Forelimb muscle (tissue), 1 donor: ENCODE measurements around the gene PHF12. TPM values are rescaled to one million over a fixed set of nuclear protein-coding genes. Genes with fewer than 3 reads are reported as not detected.
"Not testable (repeated sequence)": the region's sequence is repeated elsewhere in the genome, so short reads cannot be mapped to it uniquely, and the experiment has no call there.

Source experiments
- DNase-seq: peaks from one replicate; pipeline ENCODE4 v3.0.0-alpha.2; 2013; ENCODE audit warnings: low read depth
- polyA plus RNA-seq: library from polyadenylated mRNA; unstranded; fragments of 120-200 nt; gene quantifications from one replicate; pipeline ENCODE4 v1.2.1, GENCODE V29; 2013; ENCODE audit not compliant: insufficient read length

The PHF12 gene
- polyA plus RNA-seq, 1 donor = 27.9 TPM

DNA sequence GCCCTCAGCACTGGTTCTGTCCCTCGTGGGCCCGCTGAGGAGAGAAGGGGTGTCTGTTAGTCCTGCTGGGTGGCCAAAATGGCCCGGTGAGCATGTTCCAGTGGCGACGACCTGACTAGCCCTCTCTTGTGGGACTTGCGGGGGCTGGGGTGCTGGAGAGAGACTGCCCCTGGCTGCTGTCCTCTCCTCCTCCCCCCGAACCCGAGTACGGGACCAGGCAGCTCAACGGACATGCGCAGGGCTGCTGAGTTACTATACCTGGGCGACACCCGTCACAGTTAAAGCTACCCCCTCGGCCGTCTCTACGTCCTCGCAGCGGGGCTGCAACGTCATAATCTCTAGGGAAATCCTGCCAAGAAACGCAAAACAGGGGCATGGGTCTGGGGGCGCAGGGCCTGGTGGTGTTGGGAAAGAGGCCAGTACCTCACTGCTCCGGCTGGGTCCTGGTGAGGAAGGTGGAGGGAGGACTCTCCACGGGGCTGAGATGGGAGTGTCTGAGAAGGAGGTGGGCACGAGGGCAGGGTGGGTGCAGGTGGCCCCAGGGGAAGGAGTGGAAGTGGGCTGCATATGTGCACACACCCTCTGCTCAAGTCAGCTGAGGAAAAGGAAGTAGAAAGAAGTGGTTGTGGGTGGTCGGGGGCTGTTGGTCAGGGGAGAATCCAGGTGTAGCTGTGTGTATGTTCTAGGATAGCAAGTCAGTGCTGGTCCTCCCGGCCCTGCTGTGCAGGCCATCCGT, 67.2 kb downstream of the PHF12 start:
- no peak for DNase-seq

DNA sequence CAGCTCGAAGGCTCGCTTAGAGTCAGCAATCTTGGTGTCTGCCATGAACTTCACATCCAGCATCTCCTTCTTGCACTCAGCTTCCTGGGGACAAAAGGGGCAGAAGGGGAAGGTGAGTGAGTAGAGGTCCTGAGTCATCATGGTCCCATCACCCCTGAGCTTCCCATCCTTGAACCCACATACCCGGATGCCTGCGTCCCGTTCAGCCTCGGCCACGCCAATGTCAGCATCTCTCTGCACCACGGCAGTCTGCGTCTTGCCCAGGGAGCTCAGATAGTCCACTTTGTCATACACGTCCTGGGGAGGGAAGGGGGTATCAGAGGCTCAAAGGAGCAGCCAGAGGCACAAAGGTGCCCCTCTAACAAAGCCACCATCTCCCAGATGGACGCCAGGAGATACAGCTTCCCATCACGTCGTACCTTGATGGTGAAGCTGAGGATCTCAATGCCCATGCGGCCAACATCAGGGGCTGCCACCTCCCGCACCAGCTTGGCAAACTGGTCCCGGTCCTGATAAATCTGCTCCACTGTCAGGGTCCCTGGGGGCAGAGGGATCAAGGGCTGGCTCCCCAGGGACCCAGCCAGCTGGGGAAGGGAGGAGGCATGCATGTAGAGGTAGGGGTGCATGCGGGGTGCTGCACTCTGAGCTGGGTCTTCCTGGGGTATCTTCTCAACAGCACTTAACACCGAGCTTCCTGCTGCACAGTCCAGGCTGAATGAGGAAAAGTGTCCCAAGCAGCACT, 69.0 kb downstream of the PHF12 start:
- DNase-seq = no peak

DNA sequence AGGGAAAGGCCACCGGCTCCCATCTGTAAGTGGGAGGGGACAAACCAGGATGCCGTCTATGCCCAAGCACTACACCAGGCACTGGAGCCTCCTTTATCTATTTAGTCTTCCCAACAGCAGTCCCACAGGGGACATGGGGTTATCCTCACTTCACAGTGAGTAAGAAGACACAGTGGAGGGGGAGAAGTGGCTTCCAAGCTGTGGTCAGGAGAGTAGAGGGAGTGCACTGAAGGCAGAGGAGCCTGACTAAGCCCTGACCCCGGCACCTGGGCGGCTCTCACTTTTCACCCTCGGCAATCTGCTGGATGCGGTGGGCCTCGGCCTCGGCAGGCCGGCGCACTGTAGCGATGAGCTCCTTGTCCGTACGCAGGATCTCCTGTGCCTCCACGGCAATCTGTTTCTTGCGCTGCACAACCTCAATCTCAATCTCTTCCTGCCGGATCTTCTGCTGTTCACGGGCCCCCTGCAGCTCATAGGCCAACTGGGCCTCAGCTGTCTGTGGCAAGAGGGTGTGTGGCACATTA, 69.7 kb downstream of the PHF12 start:
- no peak for DNase-seq

DNA sequence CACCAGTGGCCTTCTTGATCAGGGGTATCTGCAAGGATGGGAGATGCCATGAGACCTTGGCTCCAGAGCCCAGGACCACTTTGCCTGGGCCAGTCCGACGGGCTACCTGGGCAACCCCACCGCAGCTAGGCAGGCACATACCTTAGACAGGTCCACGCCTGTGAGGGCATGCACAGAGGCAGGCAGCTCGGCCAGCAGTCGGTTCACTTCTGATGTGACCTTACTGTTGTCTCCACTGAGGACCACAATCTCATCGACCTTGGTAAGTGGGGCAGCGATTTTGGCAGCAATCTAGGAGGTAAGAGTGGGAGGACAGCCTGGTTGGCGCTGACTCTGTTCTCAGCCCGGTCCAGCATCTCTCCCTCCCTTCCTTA, 70.8 kb downstream of the PHF12 start:
- no peak for DNase-seq

DNA sequence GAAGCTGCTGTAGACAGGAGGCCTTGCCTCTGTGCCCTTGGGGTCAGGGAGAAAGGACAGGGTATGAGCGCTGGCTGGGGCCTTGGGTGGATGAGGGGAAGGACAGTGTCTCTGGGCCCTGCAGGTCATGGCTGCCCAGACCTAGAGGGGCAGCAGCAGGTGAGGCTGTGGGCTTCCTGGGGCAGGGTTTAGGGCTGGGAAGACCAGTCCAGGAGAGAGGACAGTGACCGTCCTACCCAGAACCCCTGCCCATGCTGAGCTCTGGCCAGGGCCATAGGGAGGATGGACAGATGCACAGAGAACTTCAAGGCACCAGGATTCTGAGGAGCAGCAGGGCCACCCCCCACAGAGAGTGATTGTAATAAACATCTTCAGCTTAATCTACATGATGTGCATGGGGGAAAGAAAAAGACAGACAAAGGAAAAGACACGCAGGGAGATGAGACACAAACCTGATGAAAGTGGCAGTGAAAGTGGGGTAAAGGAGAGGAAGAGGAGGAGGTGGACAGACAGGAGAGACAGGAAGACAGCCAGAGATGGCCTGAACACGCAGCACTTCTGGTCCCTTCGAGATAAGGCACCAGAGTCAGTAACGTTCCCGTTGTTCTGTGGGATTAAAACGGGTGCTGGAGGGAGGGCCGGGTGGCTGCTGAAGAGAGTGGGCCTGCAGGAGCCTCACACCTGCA, 71.3 kb downstream of the PHF12 start:
- DNase-seq = no peak

DNA sequence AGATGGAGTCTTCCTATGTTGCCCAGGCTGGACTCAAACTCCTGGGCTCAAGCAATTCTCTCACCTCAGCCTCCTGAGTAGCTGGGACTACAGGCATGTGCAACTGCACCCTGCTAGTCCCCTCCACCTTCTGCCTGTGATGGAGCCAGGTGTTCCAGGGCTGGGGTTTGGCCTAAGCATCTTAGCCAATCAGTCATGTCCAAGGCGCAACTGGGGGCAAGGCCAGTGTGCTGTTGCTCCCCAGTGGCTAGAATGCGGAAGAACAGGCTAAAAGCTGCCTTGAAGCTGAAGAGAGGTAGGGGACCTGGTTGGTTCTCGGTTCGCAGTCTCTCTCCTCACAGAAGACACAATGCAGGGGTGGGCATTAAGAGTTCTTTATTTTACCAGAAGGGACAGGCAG, 72.3 kb downstream of the PHF12 start:
- DNase-seq = no peak

DNA sequence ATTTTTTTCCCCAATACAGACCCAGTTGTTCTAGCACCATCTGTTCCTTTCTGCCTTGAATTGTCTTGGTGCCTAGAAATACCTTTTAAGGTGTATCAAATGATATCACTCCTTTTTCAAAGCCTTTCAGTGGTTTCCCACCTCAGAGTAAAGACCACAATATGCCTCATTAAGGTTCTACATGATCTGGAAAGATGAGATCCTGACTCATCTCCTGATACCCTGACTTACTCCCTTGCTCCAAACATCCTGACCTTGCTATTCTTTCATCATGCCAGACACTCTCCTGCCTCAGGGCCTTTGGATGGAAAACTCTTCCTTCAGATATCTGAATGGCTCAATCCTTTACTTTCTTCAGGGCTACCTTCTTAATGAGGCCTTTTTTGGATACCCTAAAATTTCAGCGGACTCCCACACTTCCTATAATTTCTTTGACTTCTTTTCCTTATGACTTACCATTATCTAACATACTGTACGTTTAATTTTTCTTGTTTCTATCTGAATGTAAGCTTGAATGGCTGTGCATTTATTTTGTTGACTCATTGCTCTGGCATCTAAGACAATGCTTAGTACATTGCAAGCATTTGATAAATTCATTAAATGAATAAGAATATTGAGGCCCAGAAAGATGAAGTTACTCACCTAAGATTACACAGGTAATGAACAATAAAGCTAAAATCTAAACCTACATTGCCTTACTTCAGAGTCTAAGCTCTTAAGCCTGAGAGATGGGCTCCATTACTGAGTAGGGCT, 73.0 kb downstream of the PHF12 start:
- DNase-seq = no peak

DNA sequence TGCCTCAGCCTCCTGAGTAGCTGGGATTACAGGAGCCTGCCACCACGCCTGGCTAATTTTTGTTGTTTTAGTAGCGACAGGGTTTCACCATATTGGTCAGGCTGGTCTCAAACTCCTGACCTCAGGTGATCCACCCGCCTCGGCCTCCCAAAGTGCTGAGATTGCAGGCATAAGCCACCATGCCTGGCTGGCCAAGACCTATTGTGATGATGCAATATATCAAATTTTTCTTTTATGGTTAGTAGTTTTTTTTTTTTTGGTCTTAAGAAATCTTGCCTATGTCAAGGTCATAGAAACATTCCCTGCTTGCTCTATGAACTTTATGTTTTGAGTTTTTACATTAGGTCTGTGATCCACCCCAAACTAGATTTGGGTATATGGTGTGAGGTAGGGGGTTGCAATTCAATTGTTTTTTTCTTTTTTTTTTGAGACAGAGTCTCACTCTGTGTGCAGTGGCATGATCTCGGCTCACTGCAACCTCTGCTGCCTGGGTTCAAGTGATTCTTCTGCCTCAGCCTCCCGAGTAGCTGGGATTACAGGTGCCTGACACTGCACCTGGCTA, 74.1 kb downstream of the PHF12 start:
- not testable (repeated sequence) for DNase-seq

DNA sequence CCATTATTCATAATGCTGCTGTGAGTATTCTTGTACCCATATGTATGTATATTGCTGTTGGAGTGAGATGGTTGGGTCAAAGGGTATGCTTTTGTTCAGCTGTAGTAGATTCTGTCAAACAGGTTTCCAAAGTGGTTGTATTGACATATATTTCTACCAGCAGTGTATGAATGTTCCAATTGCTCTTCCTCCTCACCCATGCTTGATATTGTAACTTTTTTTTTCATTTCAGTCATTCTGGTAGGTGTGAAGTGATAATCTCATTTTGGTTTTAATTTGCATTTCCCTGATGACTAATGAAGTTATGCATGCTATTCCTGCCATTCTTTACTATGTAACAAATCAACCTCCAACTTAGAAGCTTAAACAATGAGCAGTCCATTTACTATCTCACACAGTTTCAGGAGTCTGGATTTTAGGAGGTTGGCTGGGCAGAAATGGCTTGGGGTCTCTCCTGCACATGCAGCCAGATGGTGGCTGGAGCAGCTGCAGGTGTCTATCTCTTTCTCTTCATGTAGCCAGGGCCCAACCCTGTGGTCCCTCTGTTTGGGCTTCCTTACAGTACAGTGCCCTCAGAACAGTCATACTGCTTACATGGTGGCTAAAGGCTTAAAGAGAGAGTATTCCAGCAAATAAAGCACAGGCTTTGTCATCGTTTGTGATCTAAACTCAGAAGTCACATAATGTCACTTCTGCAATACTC, 75.3 kb downstream of the PHF12 start:
- no peak for DNase-seq

DNA sequence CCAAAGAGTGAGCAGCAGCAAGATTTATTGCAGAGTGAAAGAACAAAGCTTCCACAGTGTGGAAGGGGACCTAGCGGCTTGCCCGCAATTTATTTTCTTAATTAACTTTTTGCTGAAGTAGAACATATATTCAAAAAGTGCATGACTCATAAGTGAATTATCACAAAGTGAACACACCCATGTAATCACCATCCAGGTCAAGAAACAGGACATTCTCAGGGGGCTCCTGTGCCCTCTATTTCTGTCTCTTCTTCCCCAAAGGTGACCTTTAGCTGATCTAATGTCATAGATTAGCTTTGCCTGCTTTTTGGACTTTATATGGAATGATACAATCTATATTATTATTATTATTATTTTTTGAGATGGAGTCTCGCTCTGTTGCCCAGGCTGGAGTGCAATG, 76.6 kb downstream of the PHF12 start:
- DNase-seq = no peak

DNA sequence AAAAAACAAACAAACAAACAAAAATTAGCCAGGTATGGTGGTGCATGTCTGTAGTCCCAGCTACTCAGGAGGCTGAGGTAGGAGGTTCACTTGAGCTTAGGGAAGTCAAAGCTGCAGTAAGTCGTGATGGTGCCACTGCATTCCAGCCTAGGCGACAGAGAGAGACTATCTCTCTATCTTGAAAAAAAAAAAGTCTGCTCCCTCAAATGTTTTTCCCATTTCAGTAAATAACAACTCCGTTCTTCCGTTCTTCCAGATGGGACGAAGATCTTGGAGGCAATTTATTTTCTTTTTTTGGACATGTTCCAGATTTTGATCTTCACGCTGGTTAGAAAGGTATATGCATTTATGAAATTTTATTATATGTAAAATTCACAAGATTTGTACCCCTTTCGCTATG, 77.5 kb downstream of the PHF12 start:
- no peak for DNase-seq

DNA sequence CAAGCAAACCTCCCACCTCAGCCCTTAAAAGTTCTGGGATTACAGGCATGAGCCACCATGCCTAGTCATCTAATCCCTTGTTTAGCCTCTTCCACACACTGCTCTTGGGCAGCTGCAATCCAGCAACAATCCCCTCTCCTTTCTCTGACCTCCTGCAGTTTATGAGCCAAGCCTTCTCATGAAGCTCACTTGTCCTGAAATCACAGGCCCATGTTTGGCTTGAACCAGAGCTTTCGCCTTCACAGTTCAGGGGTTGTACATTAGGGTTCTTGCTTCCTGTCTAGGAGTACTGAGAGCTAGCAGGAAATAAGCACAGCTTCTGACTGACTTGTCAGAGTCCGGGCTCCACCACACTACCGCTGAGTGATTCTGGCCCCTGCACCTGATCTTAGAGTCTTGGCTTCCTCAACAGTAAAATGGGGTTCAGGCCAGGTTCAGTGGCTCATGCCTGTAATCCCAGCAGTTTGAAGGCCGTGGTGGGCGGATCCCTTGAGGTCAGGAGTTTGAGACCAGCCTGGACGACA, 80.2 kb downstream of the PHF12 start:
- no peak for DNase-seq

DNA sequence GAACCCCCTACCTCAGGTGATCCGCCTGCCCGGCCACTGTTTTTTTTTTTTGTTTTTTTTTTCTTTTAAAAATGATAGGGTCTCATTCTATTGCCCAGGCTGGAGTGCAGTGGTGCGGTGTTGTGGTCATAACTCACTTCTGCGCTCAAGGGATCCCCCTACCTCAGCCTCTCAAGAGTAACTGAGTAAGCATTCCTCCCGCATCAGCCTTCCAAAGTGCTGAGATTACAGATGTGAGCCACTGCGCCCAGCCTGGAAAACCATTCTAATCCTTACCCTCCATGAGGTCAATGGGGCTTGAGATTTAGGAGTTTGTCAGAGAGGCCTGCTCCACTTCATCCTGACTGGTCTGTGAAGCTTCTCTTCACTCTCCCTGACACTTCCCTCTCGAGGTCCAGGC, 84.0 kb downstream of the PHF12 start:
- no peak for DNase-seq

DNA sequence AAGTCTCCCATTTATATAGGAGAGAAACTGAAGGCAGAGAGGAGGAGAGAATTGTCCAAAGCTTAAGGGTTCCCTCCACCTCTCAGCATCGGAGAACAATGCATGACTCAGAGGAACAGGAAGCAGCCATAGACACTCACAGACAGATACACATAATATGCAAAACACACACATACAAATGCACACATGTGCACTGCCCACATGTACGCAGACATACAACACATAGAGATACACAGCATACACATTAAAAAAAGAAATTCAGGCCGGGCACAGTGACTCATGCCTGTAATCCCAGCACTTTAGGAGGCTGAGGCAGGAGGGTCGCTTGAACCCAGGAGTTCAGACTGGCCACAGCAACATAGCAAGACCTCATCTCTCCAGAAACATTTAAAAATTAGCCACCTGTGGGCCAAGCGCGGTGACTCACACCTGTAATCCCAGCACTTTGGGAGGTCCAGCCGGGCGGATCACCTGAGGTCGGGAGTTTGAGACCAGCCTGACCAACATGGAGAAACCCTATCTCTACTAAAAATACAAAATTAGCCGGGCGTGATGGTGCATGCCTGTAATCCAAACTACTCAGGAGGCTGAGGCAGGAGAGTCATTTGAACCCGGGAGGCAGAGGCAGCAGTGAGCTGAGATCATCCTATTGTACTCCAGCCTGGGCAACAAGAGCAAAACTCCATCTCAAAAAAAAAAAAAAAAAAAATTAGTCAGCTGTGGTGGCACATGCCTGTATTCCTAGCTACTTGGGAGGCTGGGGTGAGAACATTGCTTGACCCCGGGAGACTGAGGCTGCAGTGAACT, 85.2 kb downstream of the PHF12 start:
- no peak for DNase-seq

DNA sequence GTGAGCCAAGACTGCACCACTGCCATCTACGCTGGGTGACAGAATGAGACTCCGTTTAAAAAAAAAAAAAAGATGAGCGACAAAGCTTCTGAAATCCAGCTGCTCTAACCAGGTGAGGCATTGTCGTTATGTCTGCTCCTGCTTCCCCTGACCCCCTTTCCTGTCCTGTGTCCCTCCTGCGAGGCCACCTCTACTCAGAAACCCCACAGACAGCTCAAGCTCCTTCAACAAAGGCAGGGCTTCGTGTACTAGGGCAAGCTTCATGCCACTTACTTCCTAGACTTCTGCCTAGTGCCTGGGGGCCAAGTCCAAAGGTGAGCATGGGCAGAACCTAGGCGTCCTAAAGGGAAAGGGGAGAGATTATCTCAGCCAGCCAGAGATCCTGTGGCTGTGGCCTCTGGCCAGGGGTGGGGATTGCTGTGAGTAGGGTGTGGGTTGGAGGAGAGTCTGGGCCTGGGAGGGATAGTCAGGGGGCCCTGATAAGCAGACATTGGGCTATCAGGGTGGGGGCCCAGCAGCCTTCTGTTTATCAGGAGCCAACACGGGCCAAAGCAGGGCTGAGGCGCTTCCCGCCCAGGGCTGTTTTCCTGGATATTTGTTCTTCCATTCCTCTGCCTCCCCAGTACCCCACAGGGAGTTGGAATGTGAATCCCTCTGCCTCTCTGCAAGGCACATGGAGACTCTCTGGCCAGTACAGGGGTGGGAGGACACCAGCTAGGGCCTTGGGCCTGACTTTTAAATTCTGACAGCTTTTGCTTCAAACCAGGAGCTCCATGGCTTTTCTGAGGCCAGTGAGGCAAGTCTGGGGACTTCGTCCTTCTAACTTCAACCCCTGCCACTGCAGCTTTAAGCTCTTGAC, 86.1 kb downstream of the PHF12 start:
- no peak for DNase-seq

DNA sequence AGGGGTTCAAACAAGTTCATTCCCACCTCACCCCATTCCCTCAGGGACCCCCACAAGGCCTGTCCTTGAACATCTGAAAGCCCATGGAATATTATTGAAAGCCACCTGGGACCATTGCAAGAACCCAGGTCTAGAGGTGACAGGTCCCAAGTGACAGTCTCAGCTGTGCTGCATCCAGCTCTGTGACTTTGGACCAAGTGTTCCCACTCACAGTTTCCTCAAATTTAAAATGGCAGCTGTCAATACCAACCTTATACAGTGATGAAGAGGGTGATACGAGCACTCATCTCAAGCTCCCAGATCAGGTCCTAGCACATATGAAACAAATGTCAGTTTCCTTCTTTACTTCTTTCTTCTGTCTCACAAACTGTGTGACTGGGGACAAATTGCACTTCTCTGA, 87.4 kb downstream of the PHF12 start:
- DNase-seq = no peak

DNA sequence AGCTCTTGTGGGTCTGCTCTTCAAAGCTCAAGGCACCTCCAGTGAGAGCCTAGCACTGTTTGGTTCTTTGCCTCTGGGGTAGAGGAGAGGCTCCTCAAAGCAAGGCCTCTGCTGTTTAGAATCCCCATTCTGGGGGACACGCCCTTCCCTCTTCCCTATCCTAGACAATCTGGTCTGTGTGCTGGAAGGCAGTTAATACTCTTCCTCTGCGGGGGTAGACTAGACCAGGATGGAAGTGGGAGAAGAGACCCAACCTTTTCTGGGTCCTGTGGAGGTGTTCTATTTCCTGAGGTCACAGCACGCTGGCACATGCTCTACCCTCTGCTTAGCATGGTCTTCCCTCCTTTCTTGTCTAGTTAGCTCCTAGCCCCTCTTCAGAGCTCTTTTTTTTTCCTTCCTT, 88.8 kb downstream of the PHF12 start:
- DNase-seq = no peak

DNA sequence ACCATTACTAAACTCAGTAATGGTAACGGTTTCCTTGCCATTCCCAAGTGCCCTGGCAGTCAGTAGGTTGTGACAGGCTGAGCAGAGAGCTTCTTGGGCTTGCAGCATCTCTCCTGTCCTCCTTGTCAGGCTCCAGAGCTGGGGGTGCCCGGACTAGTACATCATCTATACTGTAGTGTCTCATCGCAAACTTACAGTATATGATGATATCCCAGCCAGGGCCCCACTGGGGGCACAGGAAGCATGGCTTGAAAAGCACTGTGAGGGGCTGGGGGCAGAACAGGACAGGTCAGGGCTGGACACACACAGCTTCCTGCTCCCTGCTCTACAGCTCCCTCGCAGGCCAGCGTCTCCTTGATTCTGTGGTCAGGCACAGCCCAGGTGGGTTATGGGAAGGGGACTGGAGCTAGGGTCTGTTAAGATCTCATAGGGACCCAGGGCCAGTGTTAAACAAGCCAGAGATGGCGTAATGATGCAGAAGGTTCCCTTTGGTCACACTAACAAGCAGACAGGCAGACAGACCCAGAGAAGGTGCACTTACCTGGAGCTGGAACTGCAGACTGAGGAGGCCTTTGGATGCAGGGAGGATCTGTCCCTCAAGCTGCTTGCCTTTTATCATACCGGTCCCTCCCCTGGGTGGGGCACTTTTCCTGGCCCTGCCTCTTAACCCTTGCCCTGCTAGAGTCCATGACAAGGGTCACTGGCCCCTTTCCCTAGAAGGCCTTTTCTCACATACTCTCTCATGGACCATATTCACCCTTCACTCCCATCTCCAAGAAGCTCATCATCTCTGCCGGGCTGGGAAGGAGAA, 89.7 kb downstream of the PHF12 start:
- DNase-seq = no peak
